ENCODE results near the gene EMILIN2. TPM values are rescaled to one million over a fixed set of nuclear protein-coding genes. Genes with fewer than 3 reads are reported as not detected.
"Not testable (repeated sequence)": the region's sequence is repeated elsewhere in the genome, so short reads cannot be mapped to it uniquely, and the experiment has no call there.

EMILIN2 gene
- 1.3 and 2.1 TPM in 2 replicates for total RNA-seq

- DNase-seq (ENCODE audit: low read depth in 2 of 2): peak in 1 of 2 donors; percentile 12
These were observed at the start of gene EMILIN2 for GRCh38 chr18:2846636-2847316. EMILIN2 (plus strand) TSS chr18:2847006; CDS start chr18:2847189, 183 bp downstream.

- DNase-seq (ENCODE audit: low read depth in 2 of 2): no peak
These were observed 48.9 kb upstream of the EMILIN2 start for GRCh38 chr18:2797951-2798350.

- DNase-seq (ENCODE audit: low read depth in 2 of 2): no peak
These were observed 47.4 kb upstream of the EMILIN2 start for GRCh38 chr18:2799369-2799768.

GRCh38 chr18:2805970-2806943 lies 40.5 kb upstream of the EMILIN2 start:
- DNase-seq (ENCODE audit: low read depth in 2 of 2): no peak

GRCh38 chr18:2808640-2809039 lies 38.2 kb upstream of the EMILIN2 start:
- not testable (repeated sequence) for DNase-seq (ENCODE audit: low read depth in 2 of 2)

GRCh38 chr18:2809666-2810183 lies 37.1 kb upstream of the EMILIN2 start:
- not testable (repeated sequence) for DNase-seq (ENCODE audit: low read depth in 2 of 2)

GRCh38 chr18:2811416-2811815 lies 35.4 kb upstream of the EMILIN2 start:
- no peak for DNase-seq (ENCODE audit: low read depth in 2 of 2)

GRCh38 chr18:2814928-2815327 lies 31.9 kb upstream of the EMILIN2 start:
- DNase-seq (ENCODE audit: low read depth in 2 of 2): no peak

- DNase-seq (ENCODE audit: low read depth in 2 of 2): no peak
These were observed 28.5 kb upstream of the EMILIN2 start for GRCh38 chr18:2818281-2818680.

GRCh38 chr18:2821695-2822094 lies 25.1 kb upstream of the EMILIN2 start:
- no peak for DNase-seq (ENCODE audit: low read depth in 2 of 2)

- no peak for DNase-seq (ENCODE audit: low read depth in 2 of 2)
These were observed 24.4 kb upstream of the EMILIN2 start for GRCh38 chr18:2822213-2822921.

GRCh38 chr18:2823202-2823601 lies 23.6 kb upstream of the EMILIN2 start:
- DNase-seq (ENCODE audit: low read depth in 2 of 2): no peak

GRCh38 chr18:2823966-2824365 lies 22.8 kb upstream of the EMILIN2 start:
- no peak for DNase-seq (ENCODE audit: low read depth in 2 of 2)

- no peak for DNase-seq (ENCODE audit: low read depth in 2 of 2)
These were observed 21.9 kb upstream of the EMILIN2 start for GRCh38 chr18:2824865-2825264.

GRCh38 chr18:2825613-2826175 lies 21.1 kb upstream of the EMILIN2 start:
- DNase-seq (ENCODE audit: low read depth in 2 of 2): no peak

GRCh38 chr18:2826581-2826980 lies 20.2 kb upstream of the EMILIN2 start:
- no peak for DNase-seq (ENCODE audit: low read depth in 2 of 2)

GRCh38 chr18:2827061-2827460 lies 19.7 kb upstream of the EMILIN2 start:
- no peak for DNase-seq (ENCODE audit: low read depth in 2 of 2)

GRCh38 chr18:2836118-2836517 lies 10.7 kb upstream of the EMILIN2 start:
- DNase-seq (ENCODE audit: low read depth in 2 of 2): not testable (repeated sequence)

GRCh38 chr18:2837290-2837689 lies 9.5 kb upstream of the EMILIN2 start:
- DNase-seq (ENCODE audit: low read depth in 2 of 2): not testable (repeated sequence)

GRCh38 chr18:2839202-2839601 lies 7.6 kb upstream of the EMILIN2 start:
- no peak for DNase-seq (ENCODE audit: low read depth in 2 of 2)

GRCh38 chr18:2840521-2840920 lies 6.3 kb upstream of the EMILIN2 start:
- no peak for DNase-seq (ENCODE audit: low read depth in 2 of 2)

Data from dermis microvascular lymphatic vessel endothelial cell (primary cell).